ENCODE measurements around the gene AHCTF1.
"Not testable (repeated sequence)": the region's sequence is repeated elsewhere in the genome, so short reads cannot be mapped to it uniquely, and the experiment has no call there.

AHCTF1 gene

DNA sequence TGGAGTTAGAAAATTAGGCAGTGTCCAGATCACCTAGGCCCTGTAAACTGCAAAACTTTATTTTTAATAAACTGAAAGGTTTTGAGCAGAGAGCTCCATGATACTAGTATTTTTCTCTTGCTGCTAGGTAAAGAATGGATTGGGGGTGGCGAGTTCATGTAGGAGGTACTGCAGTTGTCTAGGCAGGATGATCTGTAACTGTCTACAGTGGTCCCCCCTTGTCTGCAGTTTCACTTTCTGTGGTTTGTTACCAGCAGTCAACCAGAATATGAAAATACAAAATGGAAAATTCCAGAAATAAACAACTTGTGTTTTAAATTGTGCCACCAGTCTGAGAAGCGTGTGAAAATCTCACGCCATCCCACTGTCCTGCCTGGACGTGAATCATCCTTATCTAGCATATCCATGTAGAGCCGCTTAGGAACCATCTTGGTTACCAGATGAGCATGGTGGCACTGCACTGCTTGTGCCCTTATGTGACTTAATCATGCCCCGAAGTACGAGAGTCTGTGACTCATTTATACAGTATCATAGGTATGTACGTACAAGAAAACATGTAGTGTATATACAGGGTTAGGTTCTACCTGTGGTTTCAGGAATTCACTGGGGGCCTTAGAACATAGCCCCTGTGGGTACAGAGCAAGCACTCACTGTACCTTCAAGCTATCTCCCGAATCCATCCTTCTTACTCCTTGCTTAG, 94.2 kb downstream of the AHCTF1 start:
- no peak overlapping the region for H3K4me3 ChIP-seq (ENCODE audit: low read depth, low read length)

GRCh38 chr1:246836209-246836966, 95.4 kb downstream of the AHCTF1 start:
- no peak overlapping the region for H3K4me3 ChIP-seq (ENCODE audit: low read depth, low read length)

GRCh38 chr1:246831543-246831942, 100.2 kb downstream of the AHCTF1 start:
- H3K4me3 ChIP-seq (ENCODE audit: low read depth, low read length): no peak overlapping the region

- no peak overlapping the region for H3K4me3 ChIP-seq (ENCODE audit: low read depth, low read length)
Measured at GRCh38 chr1:246828818-246829217, 102.9 kb downstream of the AHCTF1 start.

DNA sequence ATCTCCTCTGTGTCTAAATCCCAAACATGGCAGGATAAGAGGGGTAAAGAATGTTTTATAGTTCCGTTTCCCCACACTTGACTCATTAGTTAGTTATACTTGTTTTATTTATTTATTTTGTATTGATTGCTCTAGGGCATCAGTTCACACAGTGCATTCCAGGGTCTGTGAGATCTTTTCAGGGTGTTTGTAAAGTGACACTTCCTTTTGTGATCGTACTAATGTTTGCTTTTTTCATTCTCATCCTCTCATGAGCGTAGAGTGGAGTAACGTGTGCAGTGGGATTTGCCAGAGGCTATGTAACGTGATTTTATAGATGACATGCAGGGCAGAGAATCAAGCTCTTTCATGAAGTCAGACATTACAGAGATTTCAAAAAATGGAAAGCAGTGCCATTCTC, 104.4 kb downstream of the AHCTF1 start:
- no peak overlapping the region for H3K4me3 ChIP-seq (ENCODE audit: low read depth, low read length)

- no peak overlapping the region for H3K4me3 ChIP-seq (ENCODE audit: low read depth, low read length)
Measured at GRCh38 chr1:246825557-246826175, 106.1 kb downstream of the AHCTF1 start.

GRCh38 chr1:246824541-246824940, 107.2 kb downstream of the AHCTF1 start:
- no peak overlapping the region for H3K4me3 ChIP-seq (ENCODE audit: low read depth, low read length)

GRCh38 chr1:246822154-246822553, 109.6 kb downstream of the AHCTF1 start:
- not testable (repeated sequence) for H3K4me3 ChIP-seq (ENCODE audit: low read depth, low read length)

DNA sequence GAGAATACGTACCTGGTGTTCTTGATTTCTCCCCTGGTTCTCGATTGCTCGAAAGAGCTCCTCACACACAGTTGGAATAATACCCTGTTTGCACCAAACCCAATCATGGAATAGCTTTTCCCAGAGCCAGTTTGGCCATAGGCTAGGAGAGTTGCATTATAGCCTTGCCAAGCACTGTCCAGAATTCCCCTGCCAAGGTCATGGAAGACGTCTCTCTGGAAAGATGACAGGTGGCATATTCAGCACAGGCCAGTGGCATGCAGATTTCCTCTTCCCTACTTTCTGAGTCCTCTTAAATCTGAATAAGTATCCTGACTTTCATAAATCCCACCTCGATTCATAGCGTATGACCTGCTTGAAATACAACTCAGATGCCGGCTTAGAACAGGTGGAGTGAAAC, 111.1 kb downstream of the AHCTF1 start:
- no peak overlapping the region for H3K4me3 ChIP-seq (ENCODE audit: low read depth, low read length)

- H3K4me3 ChIP-seq (ENCODE audit: low read depth, low read length): not testable (repeated sequence)
Measured at GRCh38 chr1:246817778-246818177, 114.0 kb downstream of the AHCTF1 start.

- H3K4me3 ChIP-seq (ENCODE audit: low read depth, low read length): no peak overlapping the region
Measured at GRCh38 chr1:246815693-246816270, 116.0 kb downstream of the AHCTF1 start.

DNA sequence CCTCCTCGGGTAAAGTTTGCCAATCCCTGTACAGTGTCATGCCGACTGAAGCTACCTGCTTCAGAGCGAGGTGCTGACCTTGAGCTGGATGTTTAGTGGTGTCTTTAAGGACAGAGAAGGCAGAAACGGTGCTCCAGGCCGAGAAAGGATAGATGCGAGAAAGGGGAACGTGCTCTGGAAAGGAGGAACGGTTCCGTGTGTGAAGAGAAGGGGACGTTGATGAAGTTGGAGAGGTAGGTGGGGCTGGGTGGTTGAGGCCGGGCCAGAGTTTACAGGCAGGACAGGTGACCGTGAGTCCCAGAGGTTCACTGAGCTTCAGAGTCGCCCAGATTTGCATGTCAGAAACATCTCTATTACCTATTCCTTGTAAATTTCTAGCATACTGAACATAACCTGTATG, 116.9 kb downstream of the AHCTF1 start:
- H3K4me3 ChIP-seq (ENCODE audit: low read depth, low read length): no peak overlapping the region

- H3K4me3 ChIP-seq (ENCODE audit: low read depth, low read length): not testable (repeated sequence)
Measured at GRCh38 chr1:246813325-246813724, 118.4 kb downstream of the AHCTF1 start.

DNA sequence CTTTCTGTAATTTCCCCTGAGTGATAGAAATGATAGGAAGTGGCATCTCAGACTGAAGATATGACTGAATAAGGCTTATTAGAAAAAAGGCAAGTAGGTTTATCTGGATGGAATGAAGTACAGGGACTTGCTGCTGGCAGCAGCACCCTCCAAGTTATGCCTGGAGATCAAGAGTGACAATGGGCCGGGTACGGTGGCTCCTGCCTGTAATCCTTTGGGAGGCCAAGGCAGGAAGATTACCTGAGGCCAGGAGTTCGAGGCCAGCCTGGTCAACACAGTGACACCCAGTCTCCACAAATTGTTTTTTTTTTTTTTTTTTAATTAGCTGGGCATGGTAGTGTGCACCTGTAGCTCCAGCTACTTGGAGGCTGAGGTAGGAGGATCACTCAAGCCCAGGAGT, 119.8 kb downstream of the AHCTF1 start:
- no peak overlapping the region for H3K4me3 ChIP-seq (ENCODE audit: low read depth, low read length)

- no peak overlapping the region for H3K4me3 ChIP-seq (ENCODE audit: low read depth, low read length)
Measured at GRCh38 chr1:246809473-246809872, 122.3 kb downstream of the AHCTF1 start.

- H3K4me3 ChIP-seq (ENCODE audit: low read depth, low read length): no peak overlapping the region
Measured at GRCh38 chr1:246805135-246805716, 126.5 kb downstream of the AHCTF1 start.

DNA sequence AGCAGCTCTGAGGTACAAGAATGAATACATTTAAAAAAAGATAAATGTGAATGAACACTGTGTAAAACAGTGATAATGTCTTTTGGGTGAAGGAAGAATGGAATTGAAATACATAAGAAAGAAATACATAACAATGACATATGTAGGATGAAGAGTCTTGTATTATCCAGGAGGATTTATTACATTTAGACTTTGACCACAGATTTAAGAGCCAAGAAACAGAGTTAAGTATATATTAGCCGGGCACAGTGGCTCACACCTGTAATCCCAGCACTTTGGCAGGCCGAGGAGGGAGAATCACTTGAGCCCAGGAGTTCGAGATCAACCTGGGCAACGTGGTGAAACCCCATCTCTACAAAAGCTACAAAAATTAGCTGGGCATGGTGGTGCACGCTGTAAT, 127.9 kb downstream of the AHCTF1 start:
- H3K4me3 ChIP-seq (ENCODE audit: low read depth, low read length): no peak overlapping the region

DNA sequence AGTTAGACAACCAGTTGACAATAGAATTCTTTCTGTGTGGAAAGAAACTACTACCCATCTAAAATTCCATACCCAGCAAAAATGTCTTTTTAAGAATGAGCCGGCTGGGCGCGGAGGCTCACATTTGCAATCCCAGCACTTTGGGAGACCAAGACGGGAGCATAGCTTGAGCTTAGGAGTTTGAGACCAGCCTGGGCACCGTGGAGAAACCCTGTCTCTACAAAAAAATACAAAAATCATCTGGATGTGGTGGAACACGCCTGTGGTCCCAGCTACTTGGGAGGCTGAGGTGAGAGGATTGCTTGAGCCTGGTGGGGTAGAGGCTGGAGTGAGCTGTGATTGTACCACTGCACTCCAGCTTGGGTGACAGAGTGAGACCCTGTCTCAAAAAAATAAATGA, 128.4 kb downstream of the AHCTF1 start:
- H3K4me3 ChIP-seq (ENCODE audit: low read depth, low read length): no peak overlapping the region

DNA sequence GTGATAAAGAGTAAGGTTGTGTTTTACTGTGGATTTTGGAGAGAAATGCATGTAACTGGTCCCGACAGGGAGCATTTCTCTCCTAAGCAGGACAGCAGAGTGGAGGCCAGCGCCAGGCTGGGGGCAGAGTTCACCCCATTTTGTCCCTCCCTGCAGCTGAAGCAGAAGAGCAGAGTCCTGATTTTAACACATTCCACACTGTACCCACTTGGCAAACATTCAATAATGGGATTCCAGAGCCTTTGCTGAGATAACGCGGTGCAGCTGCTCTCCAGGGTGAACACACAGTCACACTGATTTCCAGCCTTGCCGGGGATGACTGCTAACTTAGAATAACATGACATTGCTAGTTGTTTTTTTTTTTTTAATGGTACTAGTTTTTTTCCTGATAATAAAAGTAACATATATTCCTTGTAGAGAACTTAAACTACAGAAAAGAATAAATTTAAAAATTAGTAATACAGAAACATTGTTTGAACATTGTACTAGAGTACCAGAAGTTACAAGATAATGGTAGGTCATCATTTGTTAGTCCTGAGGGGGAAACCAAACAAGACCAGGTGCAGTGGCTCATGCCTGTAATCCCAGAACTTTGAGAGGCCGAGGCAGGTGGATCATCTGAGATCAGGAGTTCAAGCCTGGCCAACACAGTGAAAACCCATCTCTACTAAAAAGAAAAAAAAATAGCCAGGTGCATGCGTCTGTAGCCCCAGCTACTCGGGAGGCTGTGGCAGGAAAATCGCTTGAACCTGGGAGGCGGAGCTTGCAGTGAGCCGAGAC, 130.3 kb downstream of the AHCTF1 start:
- no peak overlapping the region for H3K4me3 ChIP-seq (ENCODE audit: low read depth, low read length)

DNA sequence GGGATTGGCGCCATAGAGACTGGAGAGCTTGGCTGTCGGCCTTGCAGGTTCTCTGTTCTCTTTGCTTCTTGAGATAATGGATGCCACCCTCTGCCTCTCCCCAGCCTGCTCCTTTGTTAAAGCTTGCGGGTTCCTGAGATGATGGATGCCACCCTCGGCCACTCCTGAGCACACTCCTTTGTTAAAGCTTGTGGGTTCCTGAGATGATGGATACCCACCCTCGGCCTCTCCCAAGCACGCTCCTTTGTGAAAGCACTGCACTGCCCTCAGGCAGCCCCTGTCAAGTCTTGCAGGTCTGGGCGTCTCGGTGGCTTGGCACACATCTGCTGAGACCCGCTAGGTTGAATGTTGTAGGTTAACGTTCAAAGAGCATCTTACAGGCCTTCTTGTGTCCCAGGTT, 131.0 kb downstream of the AHCTF1 start:
- no peak overlapping the region for H3K4me3 ChIP-seq (ENCODE audit: low read depth, low read length)

- no peak overlapping the region for H3K4me3 ChIP-seq (ENCODE audit: low read depth, low read length)
Measured at GRCh38 chr1:246800356-246800755, 131.4 kb downstream of the AHCTF1 start.
